A673 (cell line): Measurements from ENCODE around the gene CCDC148.
"Not testable (repeated sequence)": the region's sequence is repeated elsewhere in the genome, so short reads cannot be mapped to it uniquely, and the experiment has no call there.

Source experiments
- EZH2 ChIP-seq: fragments of 200-600 bp; sonication (generic); IDR thresholded peaks from 2 replicates; pipeline ENCODE4 v1.6.1; 2017; ENCODE audit warnings: borderline replicate concordance, low read depth, mild to moderate bottlenecking, mixed read lengths, antibody characterized with exemption, low read length; ENCODE audit not compliant: poor library complexity, severe bottlenecking
- TF ChIP-seq, protein P1 (sequence below): fragments of 300-800, 200-600 bp; sonication (generic); conservative IDR thresholded peaks from 2 replicates; pipeline ENCODE4 v1.5.1; 2017; ENCODE audit warnings: low read depth, mild to moderate bottlenecking, antibody characterized with exemption, low read length, moderate library complexity, mixed read lengths

DNA sequence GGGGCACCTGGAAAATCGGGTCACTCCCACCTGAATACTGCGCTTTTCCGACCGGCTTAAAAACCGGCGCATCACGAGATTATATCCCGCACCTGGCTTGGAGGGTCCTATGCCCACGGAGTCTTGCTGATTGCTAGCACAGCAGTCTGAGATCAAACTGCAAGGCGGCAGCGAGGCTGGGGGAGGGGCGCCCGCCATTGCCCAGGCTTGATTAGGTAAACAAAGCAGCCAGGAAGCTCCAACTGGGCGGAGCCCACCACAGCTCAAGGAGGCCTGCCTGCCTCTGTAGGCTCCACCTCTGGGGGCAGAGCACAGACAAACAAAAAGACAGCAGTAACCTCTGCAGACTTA lies 105.1 kb downstream of the CCDC148 start:
- TF ChIP-seq, protein P1, sequence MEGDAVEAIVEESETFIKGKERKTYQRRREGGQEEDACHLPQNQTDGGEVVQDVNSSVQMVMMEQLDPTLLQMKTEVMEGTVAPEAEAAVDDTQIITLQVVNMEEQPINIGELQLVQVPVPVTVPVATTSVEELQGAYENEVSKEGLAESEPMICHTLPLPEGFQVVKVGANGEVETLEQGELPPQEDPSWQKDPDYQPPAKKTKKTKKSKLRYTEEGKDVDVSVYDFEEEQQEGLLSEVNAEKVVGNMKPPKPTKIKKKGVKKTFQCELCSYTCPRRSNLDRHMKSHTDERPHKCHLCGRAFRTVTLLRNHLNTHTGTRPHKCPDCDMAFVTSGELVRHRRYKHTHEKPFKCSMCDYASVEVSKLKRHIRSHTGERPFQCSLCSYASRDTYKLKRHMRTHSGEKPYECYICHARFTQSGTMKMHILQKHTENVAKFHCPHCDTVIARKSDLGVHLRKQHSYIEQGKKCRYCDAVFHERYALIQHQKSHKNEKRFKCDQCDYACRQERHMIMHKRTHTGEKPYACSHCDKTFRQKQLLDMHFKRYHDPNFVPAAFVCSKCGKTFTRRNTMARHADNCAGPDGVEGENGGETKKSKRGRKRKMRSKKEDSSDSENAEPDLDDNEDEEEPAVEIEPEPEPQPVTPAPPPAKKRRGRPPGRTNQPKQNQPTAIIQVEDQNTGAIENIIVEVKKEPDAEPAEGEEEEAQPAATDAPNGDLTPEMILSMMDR = not testable (repeated sequence)
- not testable (repeated sequence) for TF ChIP-seq EZH2
